Cardiac fibroblast (primary cell): ENCODE results near the gene SMARCE1.

Experiments used
- DNase-seq, 2 donors: peaks; one replicate each; pipeline versions ENCODE4 v3.0.0 to v3.0.0-alpha.2; 2010; ENCODE audit warnings: low read depth in 2 of 2
- H3K4me3 ChIP-seq, 2 donors: replicated peaks in 1 of 2; 1 replicate in 1 of 2; 2 replicates in 1 of 2; pipeline ENCODE4 v1.5.1; 2011; ENCODE audit warnings: low read depth in 2 of 2, low read length in 2 of 2, mild to moderate bottlenecking in 2 of 2, moderate library complexity in 1 of 2
- CTCF ChIP-seq: IDR thresholded peaks from one replicate; pipeline ENCODE4 v1.5.1; 2011; ENCODE audit warnings: low read depth, mild to moderate bottlenecking, low read length, inconsistent platforms

SMARCE1 gene

GRCh38 chr17:40648384-40648968 is 858 bp upstream of the SMARCE1 start:
- peak; percentile 20 to 39 for DNase-seq
- TF ChIP-seq CTCF, result no peak
- H3K4me3 ChIP-seq, result peak overlapping the region; percentile 84 to 88

GRCh38 chr17:40646791-40647623 is 611 bp downstream of the SMARCE1 start:
- H3K4me3 ChIP-seq, result peak overlapping the region; percentile 84 to 88
- DNase-seq, result peak; percentile 17 to 63
- no peak for TF ChIP-seq CTCF

DNA sequence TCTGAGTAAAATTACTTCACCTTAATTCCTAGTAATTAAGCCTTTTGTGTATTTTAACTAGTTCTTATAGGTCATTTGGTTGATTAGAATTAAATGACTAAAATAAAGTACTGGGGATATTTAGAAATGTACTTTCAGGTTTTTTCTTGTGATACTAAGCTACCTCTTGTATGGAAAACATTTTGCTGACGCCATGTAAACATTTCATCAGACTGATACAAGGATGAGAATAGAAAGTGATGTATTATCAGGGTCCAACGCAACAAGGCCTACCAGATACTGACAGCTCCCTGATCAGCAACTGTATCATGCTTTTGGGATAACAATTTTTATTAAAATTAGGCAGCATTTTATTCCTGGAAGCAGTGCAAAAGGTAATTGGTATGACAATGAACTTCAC is 1.7 kb downstream of the SMARCE1 start:
- H3K4me3 ChIP-seq, result no peak overlapping the region
- DNase-seq, result no peak
- no peak for TF ChIP-seq CTCF

DNA sequence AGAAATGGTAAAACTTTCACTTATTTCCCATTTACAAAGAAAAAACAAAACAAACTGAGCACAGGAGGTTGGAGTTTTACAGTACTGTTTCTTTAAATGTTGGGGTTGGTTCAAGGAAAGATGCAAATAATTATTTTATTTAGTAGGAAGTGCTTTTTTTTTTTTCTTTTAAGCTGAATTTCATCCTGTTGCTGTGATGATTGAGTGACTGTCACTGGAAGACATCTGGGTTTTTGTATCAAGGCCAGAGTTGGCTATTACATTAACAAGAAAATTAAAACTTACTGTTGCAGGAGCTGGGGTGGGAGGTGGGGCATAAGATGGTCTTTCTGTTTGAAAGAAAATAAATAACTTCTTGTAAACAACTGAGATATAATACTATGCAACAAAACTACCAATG is 2.3 kb downstream of the SMARCE1 start:
- DNase-seq, result no peak
- no peak for TF ChIP-seq CTCF
- no peak overlapping the region for H3K4me3 ChIP-seq

DNA sequence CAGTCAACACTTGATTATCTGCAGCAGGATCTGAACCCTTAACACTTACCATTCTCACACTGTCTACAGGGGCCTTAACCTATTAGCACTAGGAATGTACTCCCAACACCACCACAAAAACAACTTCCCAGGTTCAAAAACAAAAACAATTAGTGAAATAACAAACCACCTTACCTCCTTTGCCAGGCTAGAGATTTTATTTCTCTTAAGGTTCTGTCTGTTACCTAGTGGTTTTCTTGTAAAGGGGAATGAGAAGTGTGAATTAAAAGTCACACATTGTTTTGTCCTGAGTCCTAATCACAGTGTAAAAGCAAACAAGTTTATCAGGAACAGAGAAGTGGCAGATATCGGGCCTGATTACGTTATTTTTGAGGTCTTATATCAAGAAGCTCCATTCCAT is 9.7 kb downstream of the SMARCE1 start:
- H3K4me3 ChIP-seq, result no peak overlapping the region
- TF ChIP-seq CTCF, result no peak
- no peak for DNase-seq

GRCh38 chr17:40633871-40634270 is 13.7 kb downstream of the SMARCE1 start:
- H3K4me3 ChIP-seq, result no peak overlapping the region
- DNase-seq, result no peak
- no peak for TF ChIP-seq CTCF
